ENCODE results near the gene DOK4.

DOK4 gene

DNA sequence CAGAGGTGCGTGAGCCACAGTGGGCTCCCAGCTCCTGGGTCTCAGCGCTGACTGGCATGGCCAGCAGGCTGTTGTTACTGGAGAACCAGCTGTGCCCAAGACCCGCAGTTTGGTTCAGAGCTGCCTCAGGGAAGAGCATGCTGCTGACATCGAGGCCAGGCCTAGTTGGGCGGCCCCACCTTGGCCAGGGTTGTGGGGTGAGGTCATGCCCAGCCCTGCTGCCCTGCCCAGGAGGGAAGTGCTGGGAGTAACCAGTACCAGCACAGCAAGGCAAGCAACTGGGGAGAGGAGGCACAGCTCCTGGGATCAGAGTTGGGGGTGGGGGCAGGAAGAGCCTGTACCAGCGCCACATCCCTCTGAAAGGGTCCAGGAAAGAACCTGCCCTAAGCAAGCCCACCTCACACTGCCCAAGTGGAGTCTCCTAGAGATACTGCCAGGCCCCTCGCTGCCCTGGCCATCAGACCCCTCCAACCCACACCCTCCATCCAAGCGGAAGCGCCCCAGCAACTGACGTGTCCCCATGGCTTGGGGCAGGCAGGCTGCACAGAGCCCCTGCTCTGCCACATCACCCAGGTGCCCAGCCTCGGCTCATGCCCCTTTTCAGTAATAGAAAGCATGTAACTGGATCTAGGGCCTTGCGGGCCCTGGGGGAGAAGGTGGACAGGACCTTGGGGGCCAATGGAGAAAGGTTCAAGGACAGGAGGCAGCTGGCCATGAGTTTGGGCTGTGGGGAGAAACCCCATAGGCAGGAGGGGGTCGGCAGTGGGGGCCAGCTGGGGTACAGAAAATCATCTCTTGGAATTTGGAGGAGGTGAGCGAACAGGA lies 990 bp downstream of the DOK4 start:
- Histone ChIP-seq H3K4me2 (peak overlapping the region; percentile 94), H4K20me1 (no peaks in the 10 kb centered on the region), H3K4me3 (peak overlapping the region; percentile 84), H3K27ac (peak overlapping the region; percentile 68), H3K4me1 (peaks cover 36% of the 10 kb centered on the region), H3K9me3 (peaks cover 9% of the 10 kb centered on the region), H3K36me3 (no peaks in the 10 kb centered on the region), H3K27me3 (no peaks in the 10 kb centered on the region), H3K9ac (peak overlapping the region; percentile 77)
- TF ChIP-seq Cebpa-rat (IDR thresholded peaks at IDR 0.05) = no peak

GRCh38 chr16:57484515-57485005 lies 1.7 kb downstream of the DOK4 start:
- Histone ChIP-seq H3K27me3 (no peaks in the 10 kb centered on the region), H3K4me2 (peak overlapping the region; percentile 94; the same call in 1 of the 2 replicates), H3K36me3 (no peaks in the 10 kb centered on the region), H3K4me3 (no peak overlapping the region), H3K4me1 (peaks cover 44% of the 10 kb centered on the region), H3K9me3 (peaks cover 6% of the 10 kb centered on the region), H3K9ac (no peak overlapping the region), H4K20me1 (no peaks in the 10 kb centered on the region), H3K27ac (no peak overlapping the region)
- no peak for TF ChIP-seq Cebpa-rat (IDR thresholded peaks at IDR 0.05)

DNA sequence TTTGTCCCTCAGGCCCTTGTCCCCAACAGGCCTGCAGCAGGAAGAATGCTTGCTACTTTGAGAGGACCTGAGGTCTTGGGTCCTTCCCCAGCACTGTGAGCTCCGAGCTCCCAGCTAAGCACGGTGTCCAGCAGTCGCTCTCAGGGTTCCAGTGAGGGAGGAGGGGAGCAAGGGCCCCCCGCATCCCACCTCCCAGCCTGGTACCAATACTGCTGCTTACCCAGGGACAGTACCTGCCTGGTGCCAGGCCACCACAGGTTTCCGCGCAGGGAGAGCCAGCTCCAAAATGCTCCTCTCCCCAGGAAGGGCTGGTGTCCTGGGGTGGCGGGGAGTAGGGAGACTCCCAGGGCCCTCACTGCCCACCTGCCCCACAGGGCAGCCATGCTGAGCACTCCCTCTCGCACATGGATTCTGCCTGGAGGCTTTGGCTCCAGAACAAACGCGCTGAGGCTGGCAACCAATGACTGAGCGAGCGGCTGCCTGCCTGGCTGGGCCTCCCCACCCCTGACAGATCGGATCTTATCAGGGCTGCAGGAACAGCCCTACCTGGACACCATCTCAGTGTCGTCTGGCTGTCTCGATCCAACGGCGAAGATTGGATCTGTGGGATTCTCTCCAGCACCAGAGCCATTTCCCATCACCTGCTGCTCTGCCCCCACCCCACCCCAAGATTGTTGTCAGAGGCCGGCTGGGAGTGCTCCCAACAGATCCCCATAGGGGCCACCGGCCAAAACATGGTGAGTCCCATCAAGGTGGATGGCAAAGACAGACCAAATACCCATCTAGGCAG lies 2.4 kb downstream of the DOK4 start:
- Histone ChIP-seq H3K27me3 (no peaks in the 10 kb centered on the region), H3K4me3 (no peak overlapping the region), H3K9ac (no peak overlapping the region), H3K4me2 (no peak overlapping the region), H3K36me3 (no peaks in the 10 kb centered on the region), H3K4me1 (peaks cover 50% of the 10 kb centered on the region), H3K9me3 (no peaks in the 10 kb centered on the region), H4K20me1 (no peaks in the 10 kb centered on the region), H3K27ac (no peak overlapping the region)
- no peak for TF ChIP-seq Cebpa-rat (IDR thresholded peaks at IDR 0.05)

GRCh38 chr16:57482845-57483545 lies 3.3 kb downstream of the DOK4 start:
- Histone ChIP-seq H3K27me3 (no peaks in the 10 kb centered on the region), H3K4me2 (no peak overlapping the region), H3K4me1 (peaks cover 59% of the 10 kb centered on the region), H3K36me3 (no peaks in the 10 kb centered on the region), H3K9me3 (no peaks in the 10 kb centered on the region), H3K27ac (no peak overlapping the region), H4K20me1 (peaks cover 7% of the 10 kb centered on the region), H3K4me3 (no peak overlapping the region), H3K9ac (no peak overlapping the region)
- no peak for TF ChIP-seq Cebpa-rat (IDR thresholded peaks at IDR 0.05)

DNA sequence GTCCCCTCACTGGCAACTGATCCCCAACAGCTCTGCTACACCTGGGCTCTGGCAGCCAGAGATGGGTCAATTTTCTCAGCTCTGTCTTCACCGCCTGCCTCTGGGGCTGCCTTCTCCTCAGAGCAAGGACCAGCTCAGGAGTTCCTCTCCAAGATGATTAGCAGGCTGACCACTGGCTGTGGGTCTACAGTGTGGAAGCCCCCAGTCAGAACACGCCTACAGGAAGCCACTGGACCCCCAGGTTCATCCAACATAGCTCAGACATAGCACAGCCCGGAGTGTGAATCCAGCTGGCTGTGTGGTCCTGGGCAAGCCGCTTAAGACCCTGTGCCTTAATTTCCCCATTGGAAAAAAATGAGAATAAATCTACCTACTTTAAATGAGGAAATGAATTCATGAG lies 4.9 kb downstream of the DOK4 start:
- H3K4me3 ChIP-seq = no peak overlapping the region
- H3K4me2 ChIP-seq = no peak overlapping the region
- H3K9ac ChIP-seq = no peak overlapping the region
- no peaks in the 10 kb centered on the region for H3K9me3 ChIP-seq
- peaks cover 66% of the 10 kb centered on the region for H3K4me1 ChIP-seq
- H4K20me1 ChIP-seq = peaks cover 22% of the 10 kb centered on the region
- H3K27ac ChIP-seq = no peak overlapping the region
- no peaks in the 10 kb centered on the region for H3K27me3 ChIP-seq
- H3K36me3 ChIP-seq = no peaks in the 10 kb centered on the region
- TF ChIP-seq Cebpa-rat (IDR thresholded peaks at IDR 0.05) = no peak

DNA sequence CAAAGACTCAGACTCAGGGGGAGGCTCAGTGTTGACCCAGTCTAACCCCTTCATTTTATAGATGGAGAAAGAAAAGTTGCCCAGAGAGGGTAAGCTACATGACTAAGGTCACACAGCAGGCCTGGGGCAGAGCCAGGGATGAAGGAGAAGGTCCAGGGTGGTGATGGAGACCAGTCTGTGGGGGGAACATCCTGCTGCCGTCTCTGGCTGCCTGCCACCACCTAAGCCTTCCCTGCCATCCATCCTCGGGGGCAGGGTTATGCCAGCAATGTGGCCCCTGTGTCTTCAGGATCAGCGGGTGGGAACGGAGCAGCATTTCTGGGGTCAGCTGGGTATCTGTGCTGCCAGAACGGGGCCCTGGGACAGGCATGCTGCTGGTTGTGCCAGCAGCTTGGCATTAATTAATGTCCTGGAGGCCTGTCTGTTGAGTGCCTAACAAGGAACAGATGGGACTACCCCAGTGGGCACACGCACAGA lies 5.5 kb downstream of the DOK4 start:
- no peak for TF ChIP-seq Cebpa-rat (IDR thresholded peaks at IDR 0.05)
- peaks cover 28% of the 10 kb centered on the region for H4K20me1 ChIP-seq
- H3K27me3 ChIP-seq = no peaks in the 10 kb centered on the region
- H3K9me3 ChIP-seq = no peaks in the 10 kb centered on the region
- no peak overlapping the region for H3K9ac ChIP-seq
- no peak overlapping the region for H3K4me3 ChIP-seq
- H3K4me1 ChIP-seq = peaks cover 70% of the 10 kb centered on the region
- H3K36me3 ChIP-seq = no peaks in the 10 kb centered on the region
- no peak overlapping the region for H3K27ac ChIP-seq
- H3K4me2 ChIP-seq = peak overlapping the region; percentile 98

DNA sequence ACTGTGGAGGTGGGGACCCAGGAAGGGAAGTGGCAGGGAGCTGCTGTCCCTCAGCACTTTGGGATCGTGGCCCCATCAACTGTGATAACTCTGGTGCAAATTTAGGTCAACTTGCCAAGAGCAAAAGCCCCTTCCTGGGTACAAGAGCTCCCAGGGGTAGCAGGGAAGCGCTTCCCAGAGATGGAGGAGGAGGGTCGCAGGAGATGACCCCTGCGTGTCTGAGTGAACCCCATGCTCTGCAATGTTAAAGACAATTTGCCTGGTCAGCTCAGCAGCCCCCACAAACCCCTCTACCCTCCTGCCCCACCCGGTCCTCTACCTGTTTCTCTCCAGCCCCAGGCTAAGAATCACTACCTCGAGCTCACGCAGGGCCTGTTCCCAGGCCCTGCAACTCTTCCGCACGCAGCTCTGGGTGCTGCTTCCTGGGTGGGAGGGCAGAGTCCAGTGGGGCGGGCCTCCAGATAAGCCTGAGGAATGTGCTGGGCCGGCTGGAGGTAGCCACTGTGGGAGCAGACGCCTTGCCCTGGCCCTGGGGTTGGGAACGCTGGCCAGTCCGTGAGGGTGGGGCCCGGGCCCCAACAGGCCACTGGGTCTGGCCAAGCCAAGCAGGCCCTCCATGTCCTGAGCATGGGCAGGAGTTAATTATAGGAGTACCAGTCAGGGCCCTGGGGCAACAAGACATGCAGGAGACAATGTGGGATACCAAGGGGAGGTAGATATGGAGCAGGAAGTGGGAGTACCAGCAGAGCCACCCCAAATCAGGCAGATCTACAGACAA lies 6.1 kb downstream of the DOK4 start:
- Histone ChIP-seq H3K27ac (0 out of 2 replicates have a peak overlapping the region, but pooled peaks have one; percentile 18), H4K20me1 (peaks cover 30% of the 10 kb centered on the region), H3K9ac (peak overlapping the region; percentile 58; the same call in 1 of the 2 replicates), H3K9me3 (no peaks in the 10 kb centered on the region), H3K27me3 (no peaks in the 10 kb centered on the region), H3K4me1 (peaks cover 70% of the 10 kb centered on the region), H3K36me3 (no peaks in the 10 kb centered on the region), H3K4me3 (peak overlapping the region; percentile 61), H3K4me2 (peak overlapping the region; percentile 98)
- TF ChIP-seq Cebpa-rat (IDR thresholded peaks at IDR 0.05) = no peak

- Histone ChIP-seq H3K27ac (peak overlapping the region; percentile 49), H3K4me1 (peaks cover 72% of the 10 kb centered on the region), H3K9me3 (no peaks in the 10 kb centered on the region), H3K36me3 (peaks cover 4% of the 10 kb centered on the region; the same call in 1 of the 2 replicates), H3K27me3 (no peaks in the 10 kb centered on the region), H3K4me2 (peak overlapping the region; percentile 98), H4K20me1 (peaks cover 34% of the 10 kb centered on the region), H3K9ac (peak overlapping the region; percentile 58), H3K4me3 (peak overlapping the region; percentile 61)
- TF ChIP-seq Cebpa-rat (IDR thresholded peaks at IDR 0.05) = no peak
These were observed 6.9 kb downstream of the DOK4 start for GRCh38 chr16:57479205-57479975.
